ENCODE results near the gene OR1M1. TPM values are rescaled to one million over a fixed set of nuclear protein-coding genes. Genes with fewer than 3 reads are reported as not detected.

OR1M1 gene
- total RNA-seq, 1 donor from 2014 or later, result not detected

GRCh38 chr19:9060564-9061340 lies 26.1 kb upstream of the OR1M1 start:
- Mint-ChIP-seq H3K9me3 (ENCODE audit: unreplicated experiment) (peaks cover 10% of the 10 kb centered on the region), H3K27ac (ENCODE audit: unreplicated experiment) (no peak overlapping the region), H3K27me3 (ENCODE audit: low read depth, unreplicated experiment) (no peaks in the 10 kb centered on the region), H3K4me1 (ENCODE audit: low read depth, unreplicated experiment) (no peaks in the 10 kb centered on the region), H3K36me3 (ENCODE audit: low read depth, unreplicated experiment) (no peaks in the 10 kb centered on the region), H3K4me3 (ENCODE audit: unreplicated experiment) (no peak overlapping the region)
- Histone ChIP-seq H3K79me2 (ENCODE audit: insufficient read depth, low read length) (no peaks in the 10 kb centered on the region), H3K9me3 (ENCODE audit: insufficient read depth, low read depth, low read length) (no peaks in the 10 kb centered on the region), H3K27me3 (ENCODE audit: insufficient read depth, low read length) (no peaks in the 10 kb centered on the region), H3K36me3 (ENCODE audit: insufficient read depth, low read length) (no peaks in the 10 kb centered on the region), H3K9ac (ENCODE audit: low read length) (no peak overlapping the region), H3K4me3 (ENCODE audit: insufficient read depth, low read depth, low read length) (no peak overlapping the region), H4K20me1 (ENCODE audit: insufficient read depth, low read length) (no peaks in the 10 kb centered on the region), H3K4me2 (ENCODE audit: low read length) (no peak overlapping the region), H2AFZ (ENCODE audit: low read depth, low read length) (no peak overlapping the region), H3K4me1 (ENCODE audit: insufficient read depth, low read length) (no peaks in the 10 kb centered on the region), H3K27ac (ENCODE audit: low read depth, low read length) (no peak overlapping the region)
- DNase-seq (ENCODE audit: low read depth) (peak; percentile 21), FAIRE-seq (no peak)
- TF ChIP-seq, protein P1, sequence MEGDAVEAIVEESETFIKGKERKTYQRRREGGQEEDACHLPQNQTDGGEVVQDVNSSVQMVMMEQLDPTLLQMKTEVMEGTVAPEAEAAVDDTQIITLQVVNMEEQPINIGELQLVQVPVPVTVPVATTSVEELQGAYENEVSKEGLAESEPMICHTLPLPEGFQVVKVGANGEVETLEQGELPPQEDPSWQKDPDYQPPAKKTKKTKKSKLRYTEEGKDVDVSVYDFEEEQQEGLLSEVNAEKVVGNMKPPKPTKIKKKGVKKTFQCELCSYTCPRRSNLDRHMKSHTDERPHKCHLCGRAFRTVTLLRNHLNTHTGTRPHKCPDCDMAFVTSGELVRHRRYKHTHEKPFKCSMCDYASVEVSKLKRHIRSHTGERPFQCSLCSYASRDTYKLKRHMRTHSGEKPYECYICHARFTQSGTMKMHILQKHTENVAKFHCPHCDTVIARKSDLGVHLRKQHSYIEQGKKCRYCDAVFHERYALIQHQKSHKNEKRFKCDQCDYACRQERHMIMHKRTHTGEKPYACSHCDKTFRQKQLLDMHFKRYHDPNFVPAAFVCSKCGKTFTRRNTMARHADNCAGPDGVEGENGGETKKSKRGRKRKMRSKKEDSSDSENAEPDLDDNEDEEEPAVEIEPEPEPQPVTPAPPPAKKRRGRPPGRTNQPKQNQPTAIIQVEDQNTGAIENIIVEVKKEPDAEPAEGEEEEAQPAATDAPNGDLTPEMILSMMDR (IDR thresholded peaks at IDR 0.05; ENCODE audit: insufficient read depth, low read depth, low read length), result no peak
- no peak for TF ChIP-seq EZH2 (IDR thresholded peaks at IDR 0.05; ENCODE audit: insufficient read depth, low read length)

DNA sequence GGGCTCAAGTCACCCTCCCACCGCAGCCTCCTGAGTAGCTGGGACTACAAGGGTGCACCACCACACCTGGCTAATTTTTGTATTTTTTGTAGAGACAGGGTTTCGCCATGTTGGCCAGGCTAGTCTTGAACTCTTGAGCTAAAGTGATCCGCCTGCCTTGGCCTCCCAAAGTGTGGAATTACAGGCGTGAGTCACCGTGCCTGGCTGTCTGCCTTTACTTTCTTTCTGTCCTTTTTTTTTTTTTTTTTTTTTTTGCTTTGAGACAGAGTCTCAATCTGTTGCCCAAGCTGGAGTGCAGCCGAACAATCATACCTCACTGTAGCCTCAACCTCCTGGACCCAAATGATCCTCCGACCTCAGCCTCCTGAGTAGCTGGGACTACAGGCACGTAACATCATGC lies 25.0 kb upstream of the OR1M1 start:
- Histone ChIP-seq H3K27me3 (ENCODE audit: insufficient read depth, low read length) (no peaks in the 10 kb centered on the region), H3K4me1 (ENCODE audit: insufficient read depth, low read length) (no peaks in the 10 kb centered on the region), H3K27ac (ENCODE audit: low read depth, low read length) (no peak overlapping the region), H3K9me3 (ENCODE audit: insufficient read depth, low read depth, low read length) (no peaks in the 10 kb centered on the region), H4K20me1 (ENCODE audit: insufficient read depth, low read length) (no peaks in the 10 kb centered on the region), H3K4me2 (ENCODE audit: low read length) (no peak overlapping the region), H2AFZ (ENCODE audit: low read depth, low read length) (no peak overlapping the region), H3K9ac (ENCODE audit: low read length) (no peak overlapping the region), H3K36me3 (ENCODE audit: insufficient read depth, low read length) (no peaks in the 10 kb centered on the region), H3K4me3 (ENCODE audit: insufficient read depth, low read depth, low read length) (no peak overlapping the region), H3K79me2 (ENCODE audit: insufficient read depth, low read length) (no peaks in the 10 kb centered on the region)
- DNase-seq (ENCODE audit: low read depth), result peak; percentile 36
- Mint-ChIP-seq H3K4me3 (ENCODE audit: unreplicated experiment) (no peak overlapping the region), H3K27ac (ENCODE audit: unreplicated experiment) (no peak overlapping the region), H3K27me3 (ENCODE audit: low read depth, unreplicated experiment) (no peaks in the 10 kb centered on the region), H3K4me1 (ENCODE audit: low read depth, unreplicated experiment) (no peaks in the 10 kb centered on the region), H3K9me3 (ENCODE audit: unreplicated experiment) (peaks cover 12% of the 10 kb centered on the region), H3K36me3 (ENCODE audit: low read depth, unreplicated experiment) (no peaks in the 10 kb centered on the region)
- no peak for FAIRE-seq
- no peak for TF ChIP-seq EZH2 (IDR thresholded peaks at IDR 0.05; ENCODE audit: insufficient read depth, low read length)
- TF ChIP-seq, protein P1 (IDR thresholded peaks at IDR 0.05; ENCODE audit: insufficient read depth, low read depth, low read length), result no peak

DNA sequence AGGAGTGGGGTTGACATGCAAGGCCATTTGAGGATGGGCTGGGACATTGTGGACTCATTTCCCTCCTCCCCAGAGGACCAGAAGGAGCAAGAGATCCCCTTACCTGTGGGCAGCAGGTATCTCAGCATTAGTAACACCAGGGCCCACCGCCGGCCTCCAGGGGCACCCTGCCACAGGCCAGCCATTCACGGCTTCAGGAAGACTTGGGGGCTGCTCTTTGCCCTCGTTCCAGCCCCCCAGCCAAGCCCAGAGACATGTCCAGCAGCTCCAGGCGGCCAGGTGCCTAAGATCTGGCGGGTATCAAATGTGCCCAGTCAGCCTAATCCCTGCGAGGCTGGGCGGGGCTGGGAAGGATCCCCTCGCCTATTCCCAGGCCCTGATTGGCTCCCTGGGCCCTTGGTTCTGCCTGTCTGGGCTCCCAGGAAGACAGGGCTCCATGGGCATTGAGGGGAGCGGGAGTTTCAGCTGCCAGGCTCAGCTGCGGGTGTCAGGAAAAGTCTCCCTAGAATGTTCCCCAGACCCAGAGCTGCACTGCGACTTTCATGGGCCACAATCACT lies 21.3 kb upstream of the OR1M1 start:
- no peak overlapping the region for H3K4me3 ChIP-seq (ENCODE audit: insufficient read depth, low read depth, low read length)
- DNase-seq (ENCODE audit: low read depth) (no peak), FAIRE-seq (no peak)
- H3K79me2 ChIP-seq (ENCODE audit: insufficient read depth, low read length), result no peaks in the 10 kb centered on the region
- no peak overlapping the region for H3K4me2 ChIP-seq (ENCODE audit: low read length)
- no peak overlapping the region for H3K9ac ChIP-seq (ENCODE audit: low read length)
- H4K20me1 ChIP-seq (ENCODE audit: insufficient read depth, low read length), result no peaks in the 10 kb centered on the region
- no peak overlapping the region for H3K27ac Mint-ChIP-seq (ENCODE audit: unreplicated experiment)
- H2AFZ ChIP-seq (ENCODE audit: low read depth, low read length), result no peak overlapping the region
- no peaks in the 10 kb centered on the region for H3K4me1 ChIP-seq (ENCODE audit: insufficient read depth, low read length)
- no peaks in the 10 kb centered on the region for H3K36me3 Mint-ChIP-seq (ENCODE audit: low read depth, unreplicated experiment)
- no peaks in the 10 kb centered on the region for H3K9me3 ChIP-seq (ENCODE audit: insufficient read depth, low read depth, low read length)
- TF ChIP-seq, protein P1 (IDR thresholded peaks at IDR 0.05; ENCODE audit: insufficient read depth, low read depth, low read length), result no peak
- no peak for TF ChIP-seq EZH2 (IDR thresholded peaks at IDR 0.05; ENCODE audit: insufficient read depth, low read length)
- no peaks in the 10 kb centered on the region for H3K27me3 ChIP-seq (ENCODE audit: insufficient read depth, low read length)
- H3K4me1 Mint-ChIP-seq (ENCODE audit: low read depth, unreplicated experiment), result no peaks in the 10 kb centered on the region
- H3K27ac ChIP-seq (ENCODE audit: low read depth, low read length), result no peak overlapping the region
- no peaks in the 10 kb centered on the region for H3K27me3 Mint-ChIP-seq (ENCODE audit: low read depth, unreplicated experiment)
- H3K36me3 ChIP-seq (ENCODE audit: insufficient read depth, low read length), result no peaks in the 10 kb centered on the region
- peaks cover 8% of the 10 kb centered on the region for H3K9me3 Mint-ChIP-seq (ENCODE audit: unreplicated experiment)
- H3K4me3 Mint-ChIP-seq (ENCODE audit: unreplicated experiment), result no peak overlapping the region
